Mesenchymal stem cell (in vitro differentiated cells and primary cell): ENCODE data around the gene TOX2.

Experiments
- DNase-seq: peaks from one replicate; pipeline ENCODE4 v3.0.0-alpha.2; 2013
- H2AFZ ChIP-seq: one replicate; pipeline ENCODE4 v1.6.1; 2013; ENCODE audit warnings: low read depth, mild to moderate bottlenecking, control low read depth, inconsistent platforms, low read length, moderate library complexity
- H2AK5ac ChIP-seq: 2 replicates; pipeline ENCODE4 v1.6.1; 2013; ENCODE audit warnings: low read length, moderate library complexity, mild to moderate bottlenecking, inconsistent platforms; ENCODE audit not compliant: severe bottlenecking
- H2BK120ac ChIP-seq: one replicate; pipeline ENCODE4 v1.6.1; 2013; ENCODE audit warnings: low read depth, mild to moderate bottlenecking, inconsistent platforms, low read length, moderate library complexity
- H2BK12ac ChIP-seq, 2 experiments: one replicate each; pipeline ENCODE4 v1.6.1; 2013; ENCODE audit warnings: inconsistent platforms in 2 of 2, low read length in 2 of 2, mild to moderate bottlenecking in 2 of 2, moderate library complexity in 2 of 2, control low read depth in 1 of 2
- H2BK15ac ChIP-seq: one replicate; pipeline ENCODE4 v1.6.1; 2013; ENCODE audit warnings: mild to moderate bottlenecking, low read depth, inconsistent platforms; ENCODE audit not compliant: poor library complexity, severe bottlenecking
- H2BK5ac ChIP-seq: 2 replicates; pipeline ENCODE4 v1.6.1; 2013; ENCODE audit warnings: low read depth, mild to moderate bottlenecking, low read length, control low read depth, inconsistent platforms; ENCODE audit not compliant: poor library complexity, severe bottlenecking
- H3K14ac ChIP-seq, 2 experiments: one replicate each; pipeline ENCODE4 v1.6.1; 2013; ENCODE audit warnings: inconsistent platforms in 2 of 2, low read length in 2 of 2, control low read depth in 1 of 2, mild to moderate bottlenecking in 1 of 2, moderate library complexity in 1 of 2
- H3K18ac ChIP-seq, 2 experiments: one replicate each; pipeline ENCODE4 v1.6.1; 2013; ENCODE audit warnings: inconsistent platforms in 2 of 2, low read length in 2 of 2, control low read depth in 1 of 2, low read depth in 1 of 2, mild to moderate bottlenecking in 1 of 2
- H3K23ac ChIP-seq, 2 experiments: one replicate each; pipeline ENCODE4 v1.6.1; 2013; ENCODE audit warnings: inconsistent platforms in 2 of 2, low read length in 2 of 2, mild to moderate bottlenecking in 2 of 2, moderate library complexity in 2 of 2, control low read depth in 1 of 2
- H3K27ac ChIP-seq: 2 replicates; pipeline ENCODE4 v1.5.1; 2013; ENCODE audit warnings: mild to moderate bottlenecking, moderate library complexity, low read length, control low read depth, inconsistent platforms; ENCODE audit not compliant: poor library complexity, severe bottlenecking
- H3K27me3 ChIP-seq, 2 experiments: 2 replicates each; pipeline versions ENCODE4 v1.6.1 to v1.7.0; 2013; ENCODE audit warnings: low read length in 2 of 2, mild to moderate bottlenecking in 2 of 2, moderate library complexity in 2 of 2, control low read depth in 1 of 2, inconsistent platforms in 1 of 2; ENCODE audit not compliant: control insufficient read depth in 1 of 2, insufficient read depth in 1 of 2
- H3K36me3 ChIP-seq, 2 experiments: 2 replicates each; pipeline versions ENCODE4 v1.6.1 to v1.7.0; 2013; ENCODE audit warnings: low read length in 2 of 2, control low read depth in 1 of 2, inconsistent platforms in 1 of 2, low read depth in 1 of 2, mild to moderate bottlenecking in 1 of 2; ENCODE audit not compliant: insufficient read depth in 2 of 2, control insufficient read depth in 1 of 2
- H3K4ac ChIP-seq, 2 experiments: one replicate each; pipeline ENCODE4 v1.6.1; 2013; ENCODE audit warnings: inconsistent platforms in 2 of 2, low read length in 2 of 2, mild to moderate bottlenecking in 2 of 2, moderate library complexity in 2 of 2, control low read depth in 1 of 2, low read depth in 1 of 2
- H3K4me1 ChIP-seq: 2 replicates; pipeline ENCODE4 v1.6.1; 2013; ENCODE audit warnings: low read depth, low read length, control low read depth; ENCODE audit not compliant: control insufficient read depth, insufficient read depth
- H3K4me2 ChIP-seq: 2 replicates; pipeline ENCODE4 v1.6.1; 2013; ENCODE audit warnings: low read length, mild to moderate bottlenecking, inconsistent platforms; ENCODE audit not compliant: poor library complexity, severe bottlenecking
- H3K4me3 ChIP-seq, 2 experiments: 2 replicates each; pipeline versions ENCODE4 v1.5.1 to v1.7.0; 2013; ENCODE audit warnings: low read length in 2 of 2, mild to moderate bottlenecking in 2 of 2, control low read depth in 1 of 2, low read depth in 1 of 2; ENCODE audit not compliant: insufficient read depth in 1 of 2
- H3K79me1 ChIP-seq: replicated peaks from 2 replicates; pipeline ENCODE4 v1.6.1; 2013; ENCODE audit warnings: mild to moderate bottlenecking, control low read depth, low read length, inconsistent platforms; ENCODE audit not compliant: poor library complexity, severe bottlenecking
- H3K9ac ChIP-seq: 2 replicates; pipeline ENCODE4 v1.7.0; 2013; ENCODE audit warnings: mild to moderate bottlenecking, low read length, moderate library complexity
- H3K9me3 ChIP-seq: 2 replicates; pipeline ENCODE4 v1.7.0; 2013; ENCODE audit warnings: mild to moderate bottlenecking, low read length; ENCODE audit not compliant: control insufficient read depth
- H4K8ac ChIP-seq: one replicate; pipeline ENCODE4 v1.6.1; 2013; ENCODE audit warnings: inconsistent platforms, mild to moderate bottlenecking, low read length, moderate library complexity
- H4K91ac ChIP-seq: one replicate; pipeline ENCODE4 v1.6.1; 2013; ENCODE audit warnings: mild to moderate bottlenecking, low read length, inconsistent platforms
- WGBS: methylation state at CpG from one replicate; pipeline ENCODE4 v1.1.7; 2013; ENCODE audit warnings: mixed read lengths; 5-methylcytosine and 5-hydroxymethylcytosine counted together

TOX2 gene

GRCh38 chr20:43961541-43962471, 47.2 kb downstream of the TOX2 start:
- peak overlapping the region; percentile 31 to 97 for H2BK12ac ChIP-seq
- H4K91ac ChIP-seq, result peak overlapping the region; percentile 57
- no peak overlapping the region for H2AFZ ChIP-seq
- H3K4me2 ChIP-seq, result no peak overlapping the region
- no peak overlapping the region for H3K27ac ChIP-seq
- peak overlapping the region; percentile 13 to 92 for H3K4ac ChIP-seq
- peak overlapping the region; percentile 76 to 86 for H3K18ac ChIP-seq
- H3K14ac ChIP-seq, result peak overlapping the region in 1 of 2 experiments; percentile 90
- H3K79me1 ChIP-seq, result no peaks in the 10 kb centered on the region
- peaks cover 4% of the 10 kb centered on the region for H3K4me1 ChIP-seq
- peak overlapping the region; percentile 74 for H2BK120ac ChIP-seq
- peak overlapping the region; percentile 13 for H2BK15ac ChIP-seq
- no peak overlapping the region for H2AK5ac ChIP-seq
- DNase-seq, result no peak
- no peaks in the 10 kb centered on the region for H3K36me3 ChIP-seq
- peaks cover 0 to 26% of the 10 kb centered on the region in 2 experiments for H3K27me3 ChIP-seq
- no peak overlapping the region for H3K9ac ChIP-seq
- peak overlapping the region; percentile 59 for H4K8ac ChIP-seq
- WGBS, result 72% methylated on average over 16 of the region's 18 CpGs
- no peaks in the 10 kb centered on the region for H3K9me3 ChIP-seq
- H3K23ac ChIP-seq, result peak overlapping the region in 1 of 2 experiments; percentile 42
- no peak overlapping the region for H3K4me3 ChIP-seq
- no peak overlapping the region for H2BK5ac ChIP-seq

DNA sequence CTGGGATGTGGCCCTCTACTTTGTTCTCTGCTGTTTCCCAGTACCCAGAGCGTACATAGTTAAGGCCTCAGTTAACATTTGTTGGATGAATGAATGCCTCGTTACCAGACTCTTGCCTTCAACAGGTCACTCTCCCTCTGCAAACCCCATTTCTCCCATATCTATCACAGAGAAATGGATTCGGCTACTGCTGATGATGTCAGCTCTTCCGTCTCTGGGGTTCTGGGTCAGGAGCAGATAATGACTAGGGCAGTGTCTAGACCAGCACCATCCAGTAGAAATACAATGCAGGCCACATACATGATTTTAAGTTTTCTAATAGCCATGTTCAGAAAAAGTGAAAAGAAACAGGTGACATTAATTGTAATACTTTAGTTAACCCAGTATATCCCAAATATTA, 47.9 kb downstream of the TOX2 start:
- Histone ChIP-seq H4K91ac (peak overlapping the region; percentile 19), H3K4me1 (peaks cover 4% of the 10 kb centered on the region), H3K4me3 (no peak overlapping the region), H2BK12ac (peak overlapping the region; percentile 43 to 97), H3K14ac (peak overlapping the region in 1 of 2 experiments; percentile 77), H3K18ac (peak overlapping the region; percentile 76 to 83), H2BK5ac (no peak overlapping the region), H3K36me3 (no peaks in the 10 kb centered on the region), H3K9me3 (no peaks in the 10 kb centered on the region), H2AFZ (no peak overlapping the region), H3K23ac (no peak overlapping the region), H3K27ac (no peak overlapping the region), H2AK5ac (no peak overlapping the region), H3K79me1 (no peaks in the 10 kb centered on the region), H4K8ac (peak overlapping the region; percentile 59), H3K4me2 (no peak overlapping the region), H3K27me3 (peaks cover 0 to 33% of the 10 kb centered on the region in 2 experiments), H3K4ac (peak overlapping the region in 1 of 2 experiments; percentile 13), H2BK120ac (peak overlapping the region; percentile 74), H2BK15ac (no peak overlapping the region), H3K9ac (no peak overlapping the region)
- DNase-seq, result no peak
- 90% methylated on average over 4 of the region's 4 CpGs for WGBS

DNA sequence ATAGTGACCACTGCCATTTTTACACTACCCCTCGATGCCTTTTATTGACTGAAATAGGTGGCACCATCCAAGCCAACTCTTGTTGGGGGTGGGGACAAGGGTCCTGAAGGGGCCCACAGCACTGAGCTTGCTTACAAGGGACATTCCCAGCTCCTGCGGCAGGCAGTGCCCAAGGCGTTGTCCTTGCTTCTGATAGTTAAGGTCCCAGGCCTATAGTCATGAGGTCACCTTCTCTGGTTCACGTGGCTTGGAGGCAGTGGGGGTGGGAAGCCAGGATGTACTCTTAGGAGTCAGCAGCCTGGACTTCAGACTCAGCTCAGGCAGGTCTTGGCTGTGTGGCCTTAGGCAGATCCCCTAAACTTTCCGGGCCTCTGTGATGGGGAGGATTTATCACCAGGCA, 48.6 kb downstream of the TOX2 start:
- Histone ChIP-seq H3K9me3 (no peaks in the 10 kb centered on the region), H3K27ac (no peak overlapping the region)
- WGBS, result 68% methylated on average over 5 of the region's 5 CpGs

More for the DNA sequence above, 48.6 kb downstream of the TOX2 start:
- Histone ChIP-seq H3K14ac (peak overlapping the region in 1 of 2 experiments; percentile 44), H3K4ac (peak overlapping the region; percentile 3 to 72), H3K4me2 (no peak overlapping the region), H4K91ac (peak overlapping the region; percentile 36), H2AK5ac (no peak overlapping the region), H2BK5ac (no peak overlapping the region), H3K18ac (peak overlapping the region; percentile 6 to 88), H2BK12ac (peak overlapping the region in 1 of 2 experiments; percentile 88), H3K4me1 (peaks cover 4% of the 10 kb centered on the region), H3K27me3 (peaks cover 0 to 33% of the 10 kb centered on the region in 2 experiments), H2BK120ac (no peak overlapping the region), H3K23ac (no peak overlapping the region), H3K4me3 (no peak overlapping the region), H4K8ac (peak overlapping the region; percentile 20), H3K36me3 (no peaks in the 10 kb centered on the region), H3K79me1 (no peaks in the 10 kb centered on the region), H2AFZ (no peak overlapping the region), H2BK15ac (peak overlapping the region; percentile 17), H3K9ac (no peak overlapping the region)
- peak; percentile 67 for DNase-seq
